Putamen (tissue), 1 donor: ENCODE data around the gene VAT1.
"Not testable (repeated sequence)": the region's sequence is repeated elsewhere in the genome, so short reads cannot be mapped to it uniquely, and the experiment has no call there.

Source experiments
- DNase-seq: peaks from one replicate; pipeline ENCODE4 v3.0.0-alpha.2; 2016; ENCODE audit warnings: low spot score

VAT1 gene

GRCh38 chr17:43021741-43022512, at the start of gene VAT1:
Gene VAT1, minus strand, starts transcription at chr17:43022385. Its CDS starts 63 bp downstream, at chr17:43022322.
- peak; percentile 80 for DNase-seq

GRCh38 chr17:43070872-43071271, 48.7 kb upstream of the VAT1 start:
- no peak for DNase-seq

- DNase-seq: no peak
Measured at GRCh38 chr17:43070257-43070656, 48.1 kb upstream of the VAT1 start.

GRCh38 chr17:43069368-43069898, 47.2 kb upstream of the VAT1 start:
- no peak for DNase-seq

- no peak for DNase-seq
Measured at GRCh38 chr17:43068570-43069367, 46.6 kb upstream of the VAT1 start.

- no peak for DNase-seq
Measured at GRCh38 chr17:43062984-43063638, 40.9 kb upstream of the VAT1 start.

GRCh38 chr17:43056051-43056450, 33.9 kb upstream of the VAT1 start:
- no peak for DNase-seq

GRCh38 chr17:43053008-43053407, 30.8 kb upstream of the VAT1 start:
- not testable (repeated sequence) for DNase-seq

- DNase-seq: no peak
Measured at GRCh38 chr17:43051969-43052368, 29.8 kb upstream of the VAT1 start.

- DNase-seq: no peak
Measured at GRCh38 chr17:43044024-43044423, 21.8 kb upstream of the VAT1 start.

- no peak for DNase-seq
Measured at GRCh38 chr17:43043307-43043706, 21.1 kb upstream of the VAT1 start.

- no peak for DNase-seq
Measured at GRCh38 chr17:43042025-43042628, 19.9 kb upstream of the VAT1 start.

- DNase-seq: no peak
Measured at GRCh38 chr17:43040655-43041054, 18.5 kb upstream of the VAT1 start.

- no peak for DNase-seq
Measured at GRCh38 chr17:43039646-43040045, 17.5 kb upstream of the VAT1 start.

- DNase-seq: no peak
Measured at GRCh38 chr17:43034894-43035293, 12.7 kb upstream of the VAT1 start.

- no peak for DNase-seq
Measured at GRCh38 chr17:43033948-43034881, 12.0 kb upstream of the VAT1 start.

- DNase-seq: no peak
Measured at GRCh38 chr17:43031666-43032065, 9.5 kb upstream of the VAT1 start.

- no peak for DNase-seq
Measured at GRCh38 chr17:43030137-43030767, 8.1 kb upstream of the VAT1 start.

GRCh38 chr17:43028221-43028861, 6.2 kb upstream of the VAT1 start:
- DNase-seq: no peak
